ENCODE measurements around the gene TRIM14.

The TRIM14 gene

DNA sequence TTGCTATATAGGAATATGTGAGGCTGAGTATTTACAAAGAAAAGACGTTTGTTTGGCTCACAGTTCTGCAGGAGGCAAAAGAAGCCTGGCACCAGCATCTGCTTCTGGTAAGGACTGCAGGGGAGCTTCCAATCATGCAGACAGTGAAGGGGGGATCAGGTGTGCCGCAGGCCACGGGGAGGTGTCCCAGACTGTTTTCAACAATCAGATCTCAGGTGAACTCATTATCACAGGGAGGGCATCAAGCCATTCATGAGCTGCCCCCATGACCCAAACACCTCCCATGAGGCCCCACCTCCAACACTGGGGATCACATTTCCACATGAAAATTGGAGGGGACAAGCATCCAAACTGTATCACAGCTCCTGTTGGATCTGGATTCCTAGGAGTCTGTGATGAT, 30.4 kb upstream of the TRIM14 start:
- TF ChIP-seq, protein P1, sequence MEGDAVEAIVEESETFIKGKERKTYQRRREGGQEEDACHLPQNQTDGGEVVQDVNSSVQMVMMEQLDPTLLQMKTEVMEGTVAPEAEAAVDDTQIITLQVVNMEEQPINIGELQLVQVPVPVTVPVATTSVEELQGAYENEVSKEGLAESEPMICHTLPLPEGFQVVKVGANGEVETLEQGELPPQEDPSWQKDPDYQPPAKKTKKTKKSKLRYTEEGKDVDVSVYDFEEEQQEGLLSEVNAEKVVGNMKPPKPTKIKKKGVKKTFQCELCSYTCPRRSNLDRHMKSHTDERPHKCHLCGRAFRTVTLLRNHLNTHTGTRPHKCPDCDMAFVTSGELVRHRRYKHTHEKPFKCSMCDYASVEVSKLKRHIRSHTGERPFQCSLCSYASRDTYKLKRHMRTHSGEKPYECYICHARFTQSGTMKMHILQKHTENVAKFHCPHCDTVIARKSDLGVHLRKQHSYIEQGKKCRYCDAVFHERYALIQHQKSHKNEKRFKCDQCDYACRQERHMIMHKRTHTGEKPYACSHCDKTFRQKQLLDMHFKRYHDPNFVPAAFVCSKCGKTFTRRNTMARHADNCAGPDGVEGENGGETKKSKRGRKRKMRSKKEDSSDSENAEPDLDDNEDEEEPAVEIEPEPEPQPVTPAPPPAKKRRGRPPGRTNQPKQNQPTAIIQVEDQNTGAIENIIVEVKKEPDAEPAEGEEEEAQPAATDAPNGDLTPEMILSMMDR (conservative IDR thresholded peaks at IDR 0.05; ENCODE audit: low read depth, low read length), result no peak
- H3K4me3 ChIP-seq (ENCODE audit: low read length), result no peak overlapping the region
- DNase-seq (ENCODE audit: low read depth), result no peak

DNA sequence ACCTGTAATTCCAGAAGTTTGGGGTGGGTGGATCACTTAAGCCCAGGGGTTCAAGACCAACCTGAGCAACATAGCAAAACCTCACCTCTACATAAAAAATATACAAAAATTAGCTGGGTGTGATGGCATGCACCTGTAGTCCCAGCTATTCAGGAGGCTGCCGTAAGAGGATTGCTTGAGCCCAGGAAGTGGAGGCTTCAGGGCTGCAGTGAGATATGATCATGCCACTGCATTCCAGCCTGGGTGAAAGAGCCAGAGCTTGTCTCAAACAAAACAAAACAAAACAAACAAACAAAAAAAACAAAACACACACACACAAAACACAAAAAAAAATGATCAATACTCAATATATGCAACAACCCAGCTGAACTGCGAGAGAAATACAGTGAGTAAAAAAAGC, 29.5 kb upstream of the TRIM14 start:
- no peak for DNase-seq (ENCODE audit: low read depth)
- TF ChIP-seq, protein P1 (conservative IDR thresholded peaks at IDR 0.05; ENCODE audit: low read depth, low read length), result no peak
- H3K4me3 ChIP-seq (ENCODE audit: low read length), result no peak overlapping the region

DNA sequence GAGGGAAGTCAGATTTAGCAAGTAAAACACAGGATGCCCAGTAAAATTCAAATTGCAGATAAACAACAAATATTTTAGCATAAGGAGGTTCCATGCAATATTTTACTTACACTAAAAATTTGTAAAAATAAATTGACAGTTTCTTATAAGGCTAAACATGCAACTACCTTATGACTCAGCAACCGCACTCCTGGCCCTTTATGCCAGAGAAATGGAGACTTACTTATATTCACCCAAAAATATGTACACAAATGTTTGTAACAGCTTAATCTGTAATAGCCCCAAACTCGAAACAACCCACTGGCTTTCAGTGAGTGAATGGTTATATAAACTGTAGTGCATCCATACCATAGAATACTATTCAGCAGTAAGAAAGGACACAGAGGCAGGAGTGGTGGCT, 28.6 kb upstream of the TRIM14 start:
- TF ChIP-seq, protein P1 (conservative IDR thresholded peaks at IDR 0.05; ENCODE audit: low read depth, low read length), result no peak
- H3K4me3 ChIP-seq (ENCODE audit: low read length), result no peak overlapping the region
- no peak for DNase-seq (ENCODE audit: low read depth)

DNA sequence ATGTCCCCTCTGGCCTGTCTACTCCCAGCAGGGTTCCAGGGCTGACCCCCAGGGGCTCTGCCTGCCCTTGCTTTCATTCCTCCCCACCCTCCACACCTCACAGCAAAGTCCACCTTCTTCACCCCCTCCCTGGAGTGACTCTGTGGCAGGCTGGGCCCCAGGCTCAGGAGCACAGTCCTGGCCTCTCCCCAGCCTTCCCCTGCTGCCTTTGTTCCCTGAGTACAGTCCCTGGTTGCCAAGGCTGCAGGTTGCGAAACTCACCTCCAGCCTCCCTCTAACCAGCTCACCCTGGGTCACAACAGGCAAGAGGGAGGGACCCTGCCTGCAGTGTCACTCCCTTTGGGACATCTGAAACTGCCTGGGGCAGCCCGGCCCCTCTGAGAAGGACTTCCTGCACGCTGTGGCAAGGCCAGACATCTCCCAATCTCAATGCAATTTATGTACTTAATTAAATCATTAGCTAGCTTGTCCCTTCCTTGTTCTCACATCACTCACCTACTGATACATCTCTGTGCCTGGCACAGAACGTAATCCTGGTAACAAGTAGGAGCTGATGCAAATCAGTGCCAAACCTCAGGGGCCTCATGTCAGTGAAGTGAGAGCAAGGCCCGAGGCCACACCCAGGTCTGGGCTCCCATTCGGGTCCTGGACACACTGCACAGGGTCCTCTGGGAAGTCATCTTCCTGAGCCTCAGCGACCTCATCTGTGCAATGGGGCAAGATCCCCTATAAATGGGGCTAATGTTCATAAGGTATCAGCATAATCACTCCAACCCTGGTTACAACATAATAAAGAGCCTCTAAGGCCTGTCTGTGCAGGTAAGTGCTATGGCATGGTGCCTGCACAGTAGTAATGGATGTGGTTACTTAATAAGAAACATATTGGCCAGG, 27.3 kb upstream of the TRIM14 start:
- H3K4me3 ChIP-seq (ENCODE audit: low read length), result no peak overlapping the region
- TF ChIP-seq, protein P1 (conservative IDR thresholded peaks at IDR 0.05; ENCODE audit: low read depth, low read length), result no peak
- DNase-seq (ENCODE audit: low read depth), result peak; percentile 84

DNA sequence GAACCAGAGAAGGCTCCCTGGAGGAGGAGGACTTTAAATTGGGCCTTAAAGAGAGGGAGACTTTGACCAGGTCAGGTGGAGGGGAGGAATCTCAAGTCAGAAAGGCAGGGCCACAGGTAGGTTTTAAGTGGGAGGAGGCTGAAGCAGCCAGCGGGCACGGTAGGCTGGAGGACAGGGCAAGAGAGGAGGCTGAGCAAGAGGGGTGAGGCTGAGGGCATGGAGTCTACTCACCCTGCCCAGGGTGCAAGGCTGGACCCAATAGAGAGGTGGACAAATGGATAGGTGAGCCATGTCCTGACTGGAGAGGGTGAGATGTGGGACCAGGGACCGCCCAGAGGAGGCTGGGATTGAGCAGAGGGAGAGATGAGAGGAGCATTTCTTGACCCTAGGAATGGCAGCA, 25.6 kb upstream of the TRIM14 start:
- H3K4me3 ChIP-seq (ENCODE audit: low read length), result no peak overlapping the region
- TF ChIP-seq, protein P1 (conservative IDR thresholded peaks at IDR 0.05; ENCODE audit: low read depth, low read length), result no peak
- no peak for DNase-seq (ENCODE audit: low read depth)

DNA sequence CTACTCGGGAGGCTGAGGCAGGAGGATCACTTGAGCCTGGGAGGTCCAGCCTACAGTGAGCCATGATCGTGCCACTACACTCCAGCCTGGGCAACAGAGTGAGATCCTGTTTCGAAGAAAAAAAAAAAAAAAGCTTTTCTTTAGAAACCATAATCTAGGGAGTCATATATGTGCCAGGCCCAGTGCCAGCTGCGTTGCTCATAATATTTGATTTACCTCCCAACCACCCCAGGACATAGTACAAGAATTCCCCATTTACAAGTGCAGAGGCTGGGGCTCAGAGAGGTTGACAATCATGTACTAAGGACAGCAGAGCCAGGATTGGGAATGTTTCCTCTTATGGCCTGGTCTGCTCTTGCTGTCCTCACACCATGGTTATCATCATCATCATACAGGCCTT, 25.1 kb upstream of the TRIM14 start:
- DNase-seq (ENCODE audit: low read depth), result no peak
- no peak overlapping the region for H3K4me3 ChIP-seq (ENCODE audit: low read length)
- TF ChIP-seq, protein P1 (conservative IDR thresholded peaks at IDR 0.05; ENCODE audit: low read depth, low read length), result no peak

DNA sequence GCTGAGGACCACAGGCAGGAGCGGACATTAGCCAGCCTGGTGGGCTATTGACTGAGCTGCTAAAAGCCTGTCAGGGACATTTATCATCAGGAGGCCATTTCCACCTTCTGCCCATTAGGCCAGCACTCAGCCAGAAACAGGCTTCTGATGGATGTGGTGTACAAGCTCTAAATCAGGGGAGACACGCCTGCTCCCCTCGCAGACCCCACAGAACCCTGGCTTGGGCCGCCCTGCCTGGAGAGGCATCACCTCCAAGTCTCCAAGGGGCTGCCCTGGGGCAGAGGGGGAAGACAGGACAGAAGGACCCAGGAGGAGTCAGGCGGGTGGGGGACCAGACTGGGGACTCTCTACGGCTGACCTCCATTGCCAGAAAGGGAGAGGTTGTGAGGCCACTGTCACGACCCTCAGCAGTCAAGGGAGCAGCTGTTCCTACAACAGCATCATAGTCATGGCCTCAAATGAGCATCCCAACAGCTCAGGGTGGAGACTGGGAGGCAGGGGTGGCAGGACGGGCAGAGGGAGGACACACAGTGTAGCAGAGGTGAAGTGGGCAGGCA, 24.0 kb upstream of the TRIM14 start:
- no peak for DNase-seq (ENCODE audit: low read depth)
- TF ChIP-seq, protein P1 (conservative IDR thresholded peaks at IDR 0.05; ENCODE audit: low read depth, low read length), result no peak

More for the DNA sequence above, 24.0 kb upstream of the TRIM14 start:
- no peak overlapping the region for H3K4me3 ChIP-seq (ENCODE audit: low read length)
